NCI-H2029 (cell line): Measurements from ENCODE around the gene ASRGL1.
A peak's percentile ranks its signal among the peaks of the same experiment; 100 is the strongest.

ENCODE experiments used
- DNase-seq: peaks from one replicate; lab custom pipeline; 2025; lab: John Stamatoyannopoulos, UW

Gene ASRGL1

GRCh38 chr11:62393061-62393611 lies 55.9 kb downstream of the ASRGL1 start:
- no peak for DNase-seq

- DNase-seq = no peak
These were observed 56.5 kb downstream of the ASRGL1 start for GRCh38 chr11:62393735-62394134.

- DNase-seq = peak; percentile 79
These were observed 57.7 kb downstream of the ASRGL1 start for GRCh38 chr11:62394825-62395538.

- no peak for DNase-seq
These were observed 58.8 kb downstream of the ASRGL1 start for GRCh38 chr11:62395885-62396551.

- DNase-seq = no peak
These were observed 61.1 kb downstream of the ASRGL1 start for GRCh38 chr11:62398011-62398994.

GRCh38 chr11:62399172-62399877 lies 62.1 kb downstream of the ASRGL1 start:
- no peak for DNase-seq

- no peak for DNase-seq
These were observed 62.6 kb downstream of the ASRGL1 start for GRCh38 chr11:62399878-62400266.

GRCh38 chr11:62400281-62400680 lies 63.0 kb downstream of the ASRGL1 start:
- DNase-seq = no peak

- no peak for DNase-seq
These were observed 63.5 kb downstream of the ASRGL1 start for GRCh38 chr11:62400760-62401159.

- DNase-seq = no peak
These were observed 64.1 kb downstream of the ASRGL1 start for GRCh38 chr11:62401356-62401755.

- no peak for DNase-seq
These were observed 64.6 kb downstream of the ASRGL1 start for GRCh38 chr11:62401811-62402210.

GRCh38 chr11:62402226-62402959 lies 65.1 kb downstream of the ASRGL1 start:
- DNase-seq = no peak

GRCh38 chr11:62402960-62403730 lies 65.9 kb downstream of the ASRGL1 start:
- DNase-seq = no peak

GRCh38 chr11:62404435-62404834 lies 67.2 kb downstream of the ASRGL1 start:
- no peak for DNase-seq

- DNase-seq = no peak
These were observed 67.7 kb downstream of the ASRGL1 start for GRCh38 chr11:62404901-62405300.

- DNase-seq = no peak
These were observed 68.8 kb downstream of the ASRGL1 start for GRCh38 chr11:62406034-62406433.

- DNase-seq = no peak
These were observed 72.6 kb downstream of the ASRGL1 start for GRCh38 chr11:62409831-62410230.

- no peak for DNase-seq
These were observed 73.7 kb downstream of the ASRGL1 start for GRCh38 chr11:62410972-62411371.

GRCh38 chr11:62411524-62411923 lies 74.3 kb downstream of the ASRGL1 start:
- DNase-seq = no peak

GRCh38 chr11:62413060-62413696 lies 75.9 kb downstream of the ASRGL1 start:
- no peak for DNase-seq
